HG02610 (cell line): Measurements from ENCODE around the gene LRRC34.

Experiments used
- ATAC-seq: cut with Tn5 transposase; IDR thresholded peaks from one replicate; pipeline ENCODE4 v1.9.1; 2021; ENCODE audit warnings: mild to moderate bottlenecking, moderate library complexity; ENCODE audit not compliant: unreplicated experiment

LRRC34 gene

DNA sequence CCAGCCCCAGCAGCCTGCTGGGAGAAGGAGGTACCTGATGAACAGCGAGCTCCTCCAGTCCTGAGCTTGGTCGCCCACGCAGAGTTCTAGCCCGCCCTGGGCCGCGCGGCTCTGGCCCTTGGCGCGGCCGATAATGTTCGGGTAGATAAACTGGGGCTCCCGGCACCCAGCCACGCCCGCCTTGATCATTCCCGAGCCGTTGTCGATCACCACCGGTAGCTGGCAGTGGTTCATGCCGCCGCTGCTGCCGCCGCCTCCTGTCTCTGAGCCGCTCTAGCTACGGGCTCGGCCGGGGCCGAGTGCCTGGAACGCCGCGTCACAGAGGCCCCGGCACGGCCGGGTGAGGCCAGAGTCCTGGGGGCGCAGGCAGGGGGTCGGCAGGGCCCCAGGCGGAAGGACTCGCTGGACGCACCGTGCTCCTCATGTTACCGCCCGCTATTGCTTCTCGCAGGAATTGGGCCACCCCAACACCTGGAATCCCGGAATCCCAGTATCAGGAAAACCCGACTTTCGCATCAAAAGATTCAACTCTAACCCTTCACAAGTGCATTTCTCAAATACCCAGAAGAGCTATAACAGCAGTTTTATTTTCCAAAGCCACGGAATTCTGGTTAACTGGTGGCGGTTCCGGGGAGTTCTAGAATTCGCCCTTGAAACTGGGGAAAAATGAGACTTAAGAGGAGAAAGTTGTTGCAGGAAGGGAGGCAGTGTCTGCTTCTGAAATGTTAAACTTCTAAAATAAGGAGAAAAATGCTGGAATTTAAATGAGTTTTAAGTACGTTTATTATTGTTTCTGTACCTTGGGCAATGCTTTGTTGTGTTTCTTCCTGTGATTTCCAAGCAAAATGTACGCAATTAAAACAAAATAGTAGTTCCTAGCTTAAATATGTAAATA, 43.2 kb downstream of the LRRC34 start, which contains the start of gene ACTRT3:
Gene ACTRT3, minus strand, starts transcription at position 275 of the 895 bp plus-strand sequence. Its CDS starts 41 bp downstream, at position 234.
- peak; percentile 28 for ATAC-seq

DNA sequence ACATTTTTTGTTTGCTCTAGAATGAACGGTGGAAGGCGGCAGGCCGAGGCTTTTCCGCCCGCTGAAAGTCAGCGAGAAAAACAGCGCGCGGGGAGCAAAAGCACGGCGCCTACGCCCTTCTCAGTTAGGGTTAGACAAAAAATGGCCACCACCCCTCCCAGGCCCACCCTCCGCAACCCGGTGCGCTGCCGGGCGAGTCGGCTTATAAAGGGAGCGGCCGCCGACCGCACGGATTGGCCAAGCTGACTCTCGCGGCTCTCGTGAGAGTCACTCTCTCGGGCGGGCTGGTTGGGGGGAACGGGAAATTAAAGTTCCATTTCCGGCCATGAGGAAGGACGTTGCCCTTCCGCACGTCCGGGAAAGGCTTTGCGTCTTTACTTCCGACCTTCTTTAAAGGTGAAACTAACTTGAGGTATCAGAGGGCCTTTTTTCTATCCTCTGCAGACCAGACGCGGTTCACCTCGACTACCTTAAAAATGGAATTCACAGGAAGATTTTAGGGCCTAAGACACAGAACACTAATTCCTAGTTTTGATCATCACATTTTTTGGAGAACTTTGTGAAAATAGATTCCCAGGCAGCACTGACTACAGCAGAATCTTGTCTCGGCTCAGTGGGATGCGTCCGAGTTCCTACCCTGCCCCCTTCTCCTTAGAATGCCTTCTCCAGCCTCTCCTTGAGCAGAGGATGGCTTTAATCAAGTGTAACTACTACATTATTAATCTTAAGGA, 47.7 kb downstream of the LRRC34 start, which contains the start of gene TERC:
Gene TERC, minus strand, starts transcription at position 179 of the 731 bp plus-strand sequence.
- ATAC-seq, result peak; percentile 73

GRCh38 chr3:169764312-169764881, 48.3 kb downstream of the LRRC34 start:
- ATAC-seq, result peak; percentile 29

DNA sequence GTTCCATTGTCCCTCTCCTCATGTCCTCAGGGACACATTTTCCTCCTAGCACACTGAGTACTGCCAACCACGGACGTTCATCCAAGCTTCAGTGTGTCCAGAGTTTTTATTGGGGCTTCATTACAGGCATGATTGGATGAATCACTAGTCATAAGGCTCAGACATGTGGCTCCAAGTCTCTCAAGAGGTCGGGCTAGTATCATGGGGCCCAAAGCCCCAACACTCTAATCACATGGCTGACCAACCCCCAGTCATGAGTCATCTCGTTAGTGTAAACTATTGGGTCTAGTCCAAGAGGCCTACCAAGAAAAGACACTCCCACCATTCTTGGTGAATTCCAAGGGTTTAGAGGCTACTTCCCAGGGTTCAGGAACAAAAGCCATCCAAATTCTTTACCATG, 52.2 kb downstream of the LRRC34 start:
- no peak for ATAC-seq

- ATAC-seq, result peak; percentile 74
Observed at GRCh38 chr3:169759256-169759655, 53.4 kb downstream of the LRRC34 start.

DNA sequence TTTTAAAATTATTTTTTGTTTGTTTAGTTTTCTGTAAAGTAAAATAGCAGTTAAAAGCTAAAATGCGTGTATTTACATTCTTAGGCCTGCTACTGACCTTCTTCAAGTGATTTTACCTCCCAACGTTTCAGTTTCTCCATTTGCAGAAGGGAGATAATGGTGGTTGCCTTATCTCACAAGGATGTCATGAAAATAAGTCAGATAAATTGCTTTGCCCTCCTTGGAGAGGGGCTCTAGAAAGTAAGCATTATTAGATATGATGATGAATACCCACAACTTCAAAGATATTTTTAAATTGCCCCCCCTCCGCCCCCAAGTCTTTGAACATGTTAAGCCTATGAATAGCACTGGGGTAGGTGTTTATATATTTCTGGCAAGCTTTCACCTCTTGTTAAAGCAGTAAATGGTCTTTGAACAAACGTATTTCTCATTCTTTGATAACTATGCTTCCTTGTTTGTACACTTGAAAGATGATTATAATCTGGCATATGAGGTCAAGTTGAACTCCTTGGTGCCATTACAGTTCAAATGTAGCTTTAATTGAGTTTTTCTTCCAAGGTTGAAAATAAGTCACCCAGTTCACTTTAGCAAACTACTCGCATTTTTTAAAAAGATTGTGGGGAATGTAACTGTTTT, 54.2 kb downstream of the LRRC34 start:
- ATAC-seq, result no peak

- ATAC-seq, result no peak
Observed at GRCh38 chr3:169755488-169755887, 57.2 kb downstream of the LRRC34 start.

- ATAC-seq, result no peak
Observed at GRCh38 chr3:169754711-169755110, 58.0 kb downstream of the LRRC34 start.

GRCh38 chr3:169751875-169752274, 60.8 kb downstream of the LRRC34 start:
- no peak for ATAC-seq

GRCh38 chr3:169750665-169751064, 62.0 kb downstream of the LRRC34 start:
- no peak for ATAC-seq

- no peak for ATAC-seq
Observed at GRCh38 chr3:169748670-169749069, 64.0 kb downstream of the LRRC34 start.

DNA sequence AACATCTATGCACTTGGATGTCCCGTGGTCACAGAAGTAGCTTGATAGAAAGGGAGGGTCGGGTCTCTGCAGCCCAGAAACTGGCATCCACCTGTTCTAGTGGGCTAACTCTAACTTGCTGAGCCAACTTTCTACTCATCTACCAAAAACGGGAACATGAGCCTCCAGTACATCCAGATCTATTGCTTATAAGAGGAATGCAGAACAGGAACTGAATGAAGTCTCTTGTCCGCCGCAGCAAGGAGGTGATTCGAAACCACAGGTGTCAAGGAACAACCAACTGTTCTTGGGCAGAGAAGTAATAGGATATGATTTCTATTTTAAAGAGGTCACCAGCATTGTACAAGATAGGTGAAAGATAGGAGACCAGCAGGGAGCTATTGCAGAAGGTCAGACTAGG, 65.8 kb downstream of the LRRC34 start:
- no peak for ATAC-seq

DNA sequence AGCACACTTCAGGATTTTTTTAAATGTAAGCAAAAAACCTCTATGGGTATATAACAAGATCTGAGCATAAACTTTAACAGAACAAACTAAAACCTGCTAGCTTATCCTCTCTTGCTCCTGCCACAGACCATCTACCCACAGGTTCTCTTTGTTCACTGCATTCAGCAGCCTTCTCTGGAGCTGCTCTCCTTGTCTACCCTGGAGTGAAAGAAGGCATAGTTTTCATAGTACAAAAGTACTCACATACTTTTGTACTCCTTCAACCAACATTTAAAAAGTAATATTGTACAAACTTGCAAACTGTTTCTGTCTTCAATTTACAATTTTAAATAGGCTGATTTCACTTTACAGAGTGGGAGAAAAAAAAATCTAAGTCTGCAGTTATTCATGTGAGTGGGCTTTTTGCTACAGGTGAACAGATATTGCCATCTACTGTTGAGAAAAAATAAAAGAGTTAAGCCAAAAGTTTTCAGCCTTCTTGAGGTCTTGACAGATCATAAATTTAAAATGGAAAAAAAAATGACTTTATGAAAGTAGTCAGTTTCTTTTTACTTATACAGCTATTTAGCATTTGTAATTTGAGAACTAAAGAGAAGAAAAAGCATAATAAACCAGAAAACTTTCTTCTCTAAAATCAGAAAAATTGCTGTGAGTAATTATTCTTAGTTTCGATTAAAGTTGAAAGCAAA, 68.2 kb downstream of the LRRC34 start:
- no peak for ATAC-seq
